ENCODE measurements around the gene SUMO3.

GRCh38 chr21:44834231-44834950, 16.5 kb upstream of the SUMO3 start:
- TF ChIP-seq POLR2A (IDR thresholded peaks at IDR 0.05) (no peak), CTCF (IDR thresholded peaks at IDR 0.05) (no peak)
